ENCODE data around the gene TGFBI. TPM values are rescaled to one million over a fixed set of nuclear protein-coding genes. Genes with fewer than 3 reads are reported as not detected.

The TGFBI gene
- total RNA-seq, 1 donor from 2014 or later, result 27.9 TPM

GRCh38 chr5:136018814-136019783, 9.7 kb upstream of the TGFBI start:
- no peaks in the 10 kb centered on the region for H3K9me3 Mint-ChIP-seq (ENCODE audit: unreplicated experiment)
- H3K4me1 Mint-ChIP-seq (ENCODE audit: unreplicated experiment), result peaks cover 12% of the 10 kb centered on the region

DNA sequence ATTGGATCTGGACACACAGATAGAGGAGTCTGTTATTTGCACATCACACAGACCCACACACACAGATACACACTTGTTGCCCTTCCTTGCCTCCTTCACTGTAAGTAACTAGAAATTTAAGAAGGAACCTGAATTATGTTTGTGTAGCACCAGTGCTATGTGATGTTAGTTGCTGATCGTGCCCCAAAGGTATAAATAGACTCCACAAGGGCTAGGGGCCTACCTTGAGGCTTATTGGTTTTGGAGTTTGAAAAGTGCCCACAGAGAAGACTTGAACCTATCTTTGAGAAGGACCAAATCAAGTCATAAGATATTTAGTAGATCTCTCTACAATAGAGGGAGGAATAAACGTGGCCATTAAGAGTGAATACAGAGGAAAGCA, 8.8 kb upstream of the TGFBI start:
- Mint-ChIP-seq H3K27me3 (ENCODE audit: unreplicated experiment) (peaks cover 6% of the 10 kb centered on the region), H3K27ac (ENCODE audit: unreplicated experiment) (no peak overlapping the region), H3K36me3 (ENCODE audit: low read depth, unreplicated experiment) (no peaks in the 10 kb centered on the region), H3K4me1 (ENCODE audit: unreplicated experiment) (peaks cover 12% of the 10 kb centered on the region), H3K4me3 (ENCODE audit: unreplicated experiment) (no peak overlapping the region), H3K9me3 (ENCODE audit: unreplicated experiment) (no peaks in the 10 kb centered on the region)
- DNase-seq (ENCODE audit: low spot score), result no peak
- TF ChIP-seq, protein P1, sequence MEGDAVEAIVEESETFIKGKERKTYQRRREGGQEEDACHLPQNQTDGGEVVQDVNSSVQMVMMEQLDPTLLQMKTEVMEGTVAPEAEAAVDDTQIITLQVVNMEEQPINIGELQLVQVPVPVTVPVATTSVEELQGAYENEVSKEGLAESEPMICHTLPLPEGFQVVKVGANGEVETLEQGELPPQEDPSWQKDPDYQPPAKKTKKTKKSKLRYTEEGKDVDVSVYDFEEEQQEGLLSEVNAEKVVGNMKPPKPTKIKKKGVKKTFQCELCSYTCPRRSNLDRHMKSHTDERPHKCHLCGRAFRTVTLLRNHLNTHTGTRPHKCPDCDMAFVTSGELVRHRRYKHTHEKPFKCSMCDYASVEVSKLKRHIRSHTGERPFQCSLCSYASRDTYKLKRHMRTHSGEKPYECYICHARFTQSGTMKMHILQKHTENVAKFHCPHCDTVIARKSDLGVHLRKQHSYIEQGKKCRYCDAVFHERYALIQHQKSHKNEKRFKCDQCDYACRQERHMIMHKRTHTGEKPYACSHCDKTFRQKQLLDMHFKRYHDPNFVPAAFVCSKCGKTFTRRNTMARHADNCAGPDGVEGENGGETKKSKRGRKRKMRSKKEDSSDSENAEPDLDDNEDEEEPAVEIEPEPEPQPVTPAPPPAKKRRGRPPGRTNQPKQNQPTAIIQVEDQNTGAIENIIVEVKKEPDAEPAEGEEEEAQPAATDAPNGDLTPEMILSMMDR (IDR thresholded peaks at IDR 0.05; ENCODE audit: unreplicated experiment), result no peak

More at GRCh38 chr5:136018814-136019783, 9.7 kb upstream of the TGFBI start:
- peaks cover 6% of the 10 kb centered on the region for H3K27me3 Mint-ChIP-seq (ENCODE audit: unreplicated experiment)
- H3K27ac Mint-ChIP-seq (ENCODE audit: unreplicated experiment), result no peak overlapping the region
- H3K4me3 Mint-ChIP-seq (ENCODE audit: unreplicated experiment), result no peak overlapping the region
- DNase-seq (ENCODE audit: low spot score), result no peak
- H3K36me3 Mint-ChIP-seq (ENCODE audit: low read depth, unreplicated experiment), result no peaks in the 10 kb centered on the region
- TF ChIP-seq, protein P1 (IDR thresholded peaks at IDR 0.05; ENCODE audit: unreplicated experiment), result no peak

- TF ChIP-seq, protein P1 (IDR thresholded peaks at IDR 0.05; ENCODE audit: unreplicated experiment), result no peak
- Mint-ChIP-seq H3K9me3 (ENCODE audit: unreplicated experiment) (no peaks in the 10 kb centered on the region), H3K4me3 (ENCODE audit: unreplicated experiment) (no peak overlapping the region), H3K36me3 (ENCODE audit: low read depth, unreplicated experiment) (no peaks in the 10 kb centered on the region), H3K4me1 (ENCODE audit: unreplicated experiment) (peaks cover 12% of the 10 kb centered on the region), H3K27ac (ENCODE audit: unreplicated experiment) (no peak overlapping the region), H3K27me3 (ENCODE audit: unreplicated experiment) (peaks cover 6% of the 10 kb centered on the region)
- no peak for DNase-seq (ENCODE audit: low spot score)
Observed at GRCh38 chr5:136020383-136021015, 8.3 kb upstream of the TGFBI start.

DNA sequence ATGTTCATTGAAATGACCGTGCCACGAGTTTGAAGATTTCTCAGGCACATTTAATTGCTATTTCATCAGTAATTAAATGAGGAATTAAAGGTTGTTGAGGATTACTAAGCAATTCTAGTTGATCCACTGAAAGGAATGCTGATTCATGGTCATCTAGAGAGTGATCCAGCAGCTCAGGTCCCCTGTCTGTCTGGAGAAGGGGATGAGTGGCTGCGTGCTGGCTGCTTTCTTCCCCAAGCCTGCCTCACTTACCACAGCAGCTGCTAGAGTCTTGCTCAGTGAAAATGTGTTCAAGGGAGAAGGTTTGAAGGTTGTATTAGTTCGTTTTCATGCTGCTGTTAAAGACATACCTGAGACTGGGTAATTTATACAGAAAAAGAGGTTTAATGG, 7.8 kb upstream of the TGFBI start:
- no peak for DNase-seq (ENCODE audit: low spot score)
- TF ChIP-seq, protein P1 (IDR thresholded peaks at IDR 0.05; ENCODE audit: unreplicated experiment), result no peak
- no peaks in the 10 kb centered on the region for H3K36me3 Mint-ChIP-seq (ENCODE audit: low read depth, unreplicated experiment)
- H3K9me3 Mint-ChIP-seq (ENCODE audit: unreplicated experiment), result no peaks in the 10 kb centered on the region
- no peak overlapping the region for H3K4me3 Mint-ChIP-seq (ENCODE audit: unreplicated experiment)
- H3K27me3 Mint-ChIP-seq (ENCODE audit: unreplicated experiment), result peaks cover 6% of the 10 kb centered on the region
- peaks cover 12% of the 10 kb centered on the region for H3K4me1 Mint-ChIP-seq (ENCODE audit: unreplicated experiment)
- H3K27ac Mint-ChIP-seq (ENCODE audit: unreplicated experiment), result no peak overlapping the region

GRCh38 chr5:136022965-136023364, 5.8 kb upstream of the TGFBI start:
- no peak overlapping the region for H3K4me3 Mint-ChIP-seq (ENCODE audit: unreplicated experiment)
- H3K27me3 Mint-ChIP-seq (ENCODE audit: unreplicated experiment), result peaks cover 14% of the 10 kb centered on the region
- H3K9me3 Mint-ChIP-seq (ENCODE audit: unreplicated experiment), result no peaks in the 10 kb centered on the region
- H3K4me1 Mint-ChIP-seq (ENCODE audit: unreplicated experiment), result peaks cover 8% of the 10 kb centered on the region
- TF ChIP-seq, protein P1 (IDR thresholded peaks at IDR 0.05; ENCODE audit: unreplicated experiment), result no peak
- no peak for DNase-seq (ENCODE audit: low spot score)
- H3K36me3 Mint-ChIP-seq (ENCODE audit: low read depth, unreplicated experiment), result no peaks in the 10 kb centered on the region
- no peak overlapping the region for H3K27ac Mint-ChIP-seq (ENCODE audit: unreplicated experiment)

Data from endothelial cell (in vitro differentiated cells).